Panc1 (cell line): ENCODE measurements around the gene MLST8.

Experiments used
- CTCF ChIP-seq: fragments of 450-650 bp; IDR thresholded peaks from 2 replicates; pipeline ENCODE4 v1.5.1; 2017; ENCODE audit warnings: mild to moderate bottlenecking
- SIN3A ChIP-seq: IDR thresholded peaks from 2 replicates; pipeline ENCODE4 v1.6.1; 2012; ENCODE audit warnings: low read depth, mild to moderate bottlenecking, low read length, moderate library complexity, borderline replicate concordance; ENCODE audit not compliant: insufficient read depth
- TCF7L2 ChIP-seq: IDR thresholded peaks from 2 replicates; pipeline ENCODE4 v1.6.1; 2011; ENCODE audit warnings: mild to moderate bottlenecking, low read depth, low read length, inconsistent platforms

GRCh38 chr16:2199621-2200139, 5.6 kb upstream of the MLST8 start:
- no peak for TF ChIP-seq CTCF
- no peak for TF ChIP-seq TCF7L2
- TF ChIP-seq SIN3A, result no peak
